DMS79 (cell line): ENCODE data around the gene PTPRG.
A peak's percentile ranks its signal among the peaks of the same experiment; 100 is the strongest.

ENCODE experiments used
- DNase-seq: peaks from one replicate; lab custom pipeline; 2025; lab: John Stamatoyannopoulos, UW

The PTPRG gene

GRCh38 chr3:61562721-61563312 lies 1.4 kb downstream of the PTPRG start:
- DNase-seq = peak; percentile 2

- no peak for DNase-seq
Observed at GRCh38 chr3:61563313-61564271, 2.2 kb downstream of the PTPRG start.

GRCh38 chr3:61564395-61565059 lies 3.2 kb downstream of the PTPRG start:
- DNase-seq = no peak

- no peak for DNase-seq
Observed at GRCh38 chr3:61565569-61565968, 4.2 kb downstream of the PTPRG start.

GRCh38 chr3:61568127-61568526 lies 6.8 kb downstream of the PTPRG start:
- no peak for DNase-seq

- no peak for DNase-seq
Observed at GRCh38 chr3:61569856-61570580, 8.6 kb downstream of the PTPRG start.

- DNase-seq = no peak
Observed at GRCh38 chr3:61570813-61571212, 9.4 kb downstream of the PTPRG start.

GRCh38 chr3:61571516-61572336 lies 10.4 kb downstream of the PTPRG start:
- DNase-seq = no peak

- DNase-seq = no peak
Observed at GRCh38 chr3:61572879-61573278, 11.5 kb downstream of the PTPRG start.

GRCh38 chr3:61573441-61573840 lies 12.1 kb downstream of the PTPRG start:
- no peak for DNase-seq

GRCh38 chr3:61574854-61575253 lies 13.5 kb downstream of the PTPRG start:
- DNase-seq = no peak

GRCh38 chr3:61575893-61576292 lies 14.5 kb downstream of the PTPRG start:
- DNase-seq = no peak

- DNase-seq = no peak
Observed at GRCh38 chr3:61577760-61578159, 16.4 kb downstream of the PTPRG start.

- DNase-seq = no peak
Observed at GRCh38 chr3:61578667-61579367, 17.4 kb downstream of the PTPRG start.

- DNase-seq = no peak
Observed at GRCh38 chr3:61579685-61580084, 18.3 kb downstream of the PTPRG start.

- DNase-seq = no peak
Observed at GRCh38 chr3:61580982-61581643, 19.7 kb downstream of the PTPRG start.

GRCh38 chr3:61582287-61582686 lies 20.9 kb downstream of the PTPRG start:
- no peak for DNase-seq

- no peak for DNase-seq
Observed at GRCh38 chr3:61582846-61583245, 21.5 kb downstream of the PTPRG start.

- no peak for DNase-seq
Observed at GRCh38 chr3:61583890-61584875, 22.8 kb downstream of the PTPRG start.
